MCF 10A (cell line): ENCODE results near the gene GRIPAP1. TPM values are rescaled to one million over a fixed set of nuclear protein-coding genes. Genes with fewer than 3 reads are reported as not detected.

Experiments
- BruUV-seq: library from RNA; stranded (reverse); fragments of 400-500 nt; replicated peaks from 2 replicates; lab custom pipeline; 2021; lab: Mats Ljungman, UMichigan
- CTCF ChIA-PET: fragments of 300-600 bp; sonication (Branson Sonifier 250); formaldehyde crosslinking; extraction: SDS; loops from one replicate; lab custom pipeline; 2021; ENCODE audit warnings: antibody characterized with exemption, inconsistent platforms; lab: Yijun Ruan, JAX
- POLR2A ChIA-PET: fragments of 300-600, 350-650 bp; sonication (Branson Sonifier 250); formaldehyde crosslinking; extraction: SDS; loops from one replicate; lab custom pipeline; 2020; ENCODE audit warnings: antibody characterized with exemption, inconsistent platforms; lab: Yijun Ruan, JAX
- DNase-seq: peaks from one replicate; pipeline ENCODE4 v3.0.0-alpha.2; 2018; ENCODE audit not compliant: unreplicated experiment
- H3K27ac Mint-ChIP-seq: one replicate; pipeline ENCODE4 v1.8.0; 2022; ENCODE audit warnings: mild to moderate bottlenecking, low read depth, mixed read lengths; ENCODE audit not compliant: unreplicated experiment
- H3K27me3 Mint-ChIP-seq: one replicate; pipeline ENCODE4 v1.8.0; 2022; ENCODE audit warnings: mixed read lengths; ENCODE audit not compliant: insufficient read depth, unreplicated experiment
- H3K36me3 Mint-ChIP-seq: one replicate; pipeline ENCODE4 v1.8.0; 2022; ENCODE audit warnings: mild to moderate bottlenecking, moderate library complexity, mixed read lengths; ENCODE audit not compliant: insufficient read depth, unreplicated experiment
- H3K4me1 Mint-ChIP-seq: one replicate; pipeline ENCODE4 v1.8.0; 2022; ENCODE audit warnings: mixed read lengths; ENCODE audit not compliant: insufficient read depth, unreplicated experiment
- H3K4me3 Mint-ChIP-seq: one replicate; pipeline ENCODE4 v1.8.0; 2022; ENCODE audit warnings: mild to moderate bottlenecking, moderate library complexity, mixed read lengths; ENCODE audit not compliant: unreplicated experiment
- H3K9me3 Mint-ChIP-seq: one replicate; pipeline ENCODE4 v1.8.0; 2022; ENCODE audit warnings: mixed read lengths; ENCODE audit not compliant: unreplicated experiment
- intact Hi-C: fragments of 100-400 bp; cut with micrococcal nuclease; formaldehyde crosslinking; loops from 2 replicates; pipeline ENCODE4 v1.14.1; 2022
- total RNA-seq: library from RNA; stranded (reverse); gene quantifications from 2 replicates; pipeline ENCODE4 v1.2.3, GENCODE V29; 2022
- TF ChIP-seq, protein P1 (sequence below): fragments of 200-600 bp; IDR thresholded peaks from one replicate; pipeline ENCODE4 v1.8.0; 2022; ENCODE audit warnings: antibody characterized with exemption, mild to moderate bottlenecking; ENCODE audit not compliant: unreplicated experiment

The GRIPAP1 gene
- total RNA-seq, 1 experiment from 2014 or later, result 49.6 TPM

- ChIA-PET CTCF (no interaction called here), POLR2A (no interaction called here)
- Mint-ChIP-seq H3K4me1 (no peaks in the 10 kb centered on the region), H3K4me3 (no peak overlapping the region), H3K27ac (no peak overlapping the region), H3K9me3 (peaks cover 7% of the 10 kb centered on the region), H3K27me3 (no peaks in the 10 kb centered on the region), H3K36me3 (peaks cover 59% of the 10 kb centered on the region)
- DNase-seq, result peak; percentile 43
- BruUV-seq, result no TSS peak
- intact Hi-C loops, result no loop called here
- TF ChIP-seq, protein P1, sequence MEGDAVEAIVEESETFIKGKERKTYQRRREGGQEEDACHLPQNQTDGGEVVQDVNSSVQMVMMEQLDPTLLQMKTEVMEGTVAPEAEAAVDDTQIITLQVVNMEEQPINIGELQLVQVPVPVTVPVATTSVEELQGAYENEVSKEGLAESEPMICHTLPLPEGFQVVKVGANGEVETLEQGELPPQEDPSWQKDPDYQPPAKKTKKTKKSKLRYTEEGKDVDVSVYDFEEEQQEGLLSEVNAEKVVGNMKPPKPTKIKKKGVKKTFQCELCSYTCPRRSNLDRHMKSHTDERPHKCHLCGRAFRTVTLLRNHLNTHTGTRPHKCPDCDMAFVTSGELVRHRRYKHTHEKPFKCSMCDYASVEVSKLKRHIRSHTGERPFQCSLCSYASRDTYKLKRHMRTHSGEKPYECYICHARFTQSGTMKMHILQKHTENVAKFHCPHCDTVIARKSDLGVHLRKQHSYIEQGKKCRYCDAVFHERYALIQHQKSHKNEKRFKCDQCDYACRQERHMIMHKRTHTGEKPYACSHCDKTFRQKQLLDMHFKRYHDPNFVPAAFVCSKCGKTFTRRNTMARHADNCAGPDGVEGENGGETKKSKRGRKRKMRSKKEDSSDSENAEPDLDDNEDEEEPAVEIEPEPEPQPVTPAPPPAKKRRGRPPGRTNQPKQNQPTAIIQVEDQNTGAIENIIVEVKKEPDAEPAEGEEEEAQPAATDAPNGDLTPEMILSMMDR, result no peak
Measured at GRCh38 chrX:49029876-49030275, 27.8 kb upstream of the GRIPAP1 start.

- H3K4me3 Mint-ChIP-seq, result no peak overlapping the region
Measured at GRCh38 chrX:49019599-49020249, 17.7 kb upstream of the GRIPAP1 start.

DNA sequence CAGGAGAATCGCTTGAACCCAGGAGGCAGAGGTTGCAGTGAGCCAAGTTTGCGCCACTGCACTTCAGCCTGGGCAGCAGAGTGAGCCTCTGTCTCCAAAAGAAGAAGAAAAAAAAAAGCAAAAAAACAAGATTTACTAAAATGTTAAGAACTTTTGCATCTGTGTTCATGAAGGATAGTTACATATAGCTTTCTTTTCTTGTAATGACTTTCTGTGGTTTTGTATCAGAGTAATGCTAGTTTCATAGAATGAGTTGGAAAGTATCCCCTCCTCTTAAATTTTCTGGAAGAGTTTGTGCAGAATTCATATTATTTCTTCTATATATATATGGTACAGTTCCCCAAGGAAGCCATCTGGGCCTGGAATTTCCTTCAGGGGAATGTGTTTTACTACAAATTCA, 17.0 kb upstream of the GRIPAP1 start:
- Mint-ChIP-seq H3K9me3 (no peaks in the 10 kb centered on the region), H3K36me3 (no peaks in the 10 kb centered on the region), H3K4me3 (no peak overlapping the region), H3K4me1 (no peaks in the 10 kb centered on the region), H3K27me3 (no peaks in the 10 kb centered on the region), H3K27ac (no peak overlapping the region)
- CTCF ChIA-PET, result interaction anchor here (0.6 kb wide), 1 partner anchor 228 kb away, joined by 3 read pairs; no protein-coding TSS in a partner anchor
- TF ChIP-seq, protein P1, result no peak
- BruUV-seq, result no TSS peak
- intact Hi-C loops, result no loop called here
- POLR2A ChIA-PET, result no interaction called here
- DNase-seq, result no peak

More at GRCh38 chrX:49019599-49020249, 17.7 kb upstream of the GRIPAP1 start:
- no peaks in the 10 kb centered on the region for H3K36me3 Mint-ChIP-seq
- intact Hi-C loops, result no loop called here
- no peak overlapping the region for H3K27ac Mint-ChIP-seq
- CTCF ChIA-PET, result no interaction called here
- BruUV-seq, result no TSS peak
- DNase-seq, result no peak
- H3K9me3 Mint-ChIP-seq, result no peaks in the 10 kb centered on the region
- no peaks in the 10 kb centered on the region for H3K4me1 Mint-ChIP-seq
- no peaks in the 10 kb centered on the region for H3K27me3 Mint-ChIP-seq
- TF ChIP-seq, protein P1, result no peak
- POLR2A ChIA-PET, result no interaction called here

DNA sequence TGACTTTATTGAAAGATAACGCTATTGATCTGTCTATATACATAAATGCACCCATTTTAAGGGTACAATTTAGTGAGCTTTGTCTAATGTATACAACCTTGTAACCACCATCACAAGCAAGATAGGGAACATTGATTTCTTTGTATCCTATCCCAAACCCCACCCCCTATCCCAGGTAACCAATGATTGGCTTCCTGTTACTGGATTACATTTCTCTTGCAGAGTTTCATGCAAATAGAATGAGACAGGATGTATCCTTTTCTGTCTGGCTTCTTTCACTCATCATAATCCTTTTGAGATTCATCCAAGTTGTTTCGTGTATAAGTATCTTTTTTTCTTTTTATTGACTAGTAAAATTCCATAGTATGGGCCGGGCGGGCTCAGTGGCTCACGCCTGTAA, 1.6 kb upstream of the GRIPAP1 start:
- Mint-ChIP-seq H3K36me3 (peaks cover 9% of the 10 kb centered on the region), H3K27ac (no peak overlapping the region), H3K4me3 (peak overlapping the region; percentile 25), H3K9me3 (no peaks in the 10 kb centered on the region), H3K4me1 (peaks cover 10% of the 10 kb centered on the region), H3K27me3 (no peaks in the 10 kb centered on the region)
- BruUV-seq, result no TSS peak
- TF ChIP-seq, protein P1, result no peak
- intact Hi-C loops, result no loop called here
- DNase-seq, result no peak
- ChIA-PET CTCF (no interaction called here), POLR2A (interaction anchor here (0.6 to 3.0 kb wide), 3 partner anchors 36 to 69 kb away, joined by 3 to 31 read pairs (median 15); partner anchors contain the start of gene TFE3)
